HFF-Myc (cell line): Measurements from ENCODE around the gene PTP4A1.

Experiments
- DNase-seq: peaks from one replicate; pipeline ENCODE4 v3.0.0-alpha.2; 2011; ENCODE audit warnings: low read depth; ENCODE audit errors: extremely low read depth
- H3K4me3 ChIP-seq: replicated peaks from 2 replicates; pipeline ENCODE4 v1.5.1; 2011; ENCODE audit warnings: low read depth, mild to moderate bottlenecking, control low read depth, low read length
- CTCF ChIP-seq: IDR thresholded peaks from 2 replicates; pipeline ENCODE4 v1.5.1; 2012; ENCODE audit warnings: mild to moderate bottlenecking, low read depth, low read length, control low read depth; ENCODE audit errors: missing control alignments

PTP4A1 gene

GRCh38 chr6:63611560-63611959, 39.3 kb downstream of the PTP4A1 start:
- no peak overlapping the region for H3K4me3 ChIP-seq
- DNase-seq: no peak
- TF ChIP-seq CTCF: no peak

GRCh38 chr6:63615590-63615989, 43.3 kb downstream of the PTP4A1 start:
- TF ChIP-seq CTCF: no peak
- no peak overlapping the region for H3K4me3 ChIP-seq
- DNase-seq: no peak
